ENCODE data around the gene ATAD3C. TPM values are rescaled to one million over a fixed set of nuclear protein-coding genes. Genes with fewer than 3 reads are reported as not detected.
"Not testable (repeated sequence)": the region's sequence is repeated elsewhere in the genome, so short reads cannot be mapped to it uniquely, and the experiment has no call there.

Gene ATAD3C
- total and polyA plus RNA-seq, 2 experiments from 2014 or later, result 0.51 TPM; not detected in 1

- peaks cover 29% of the 10 kb centered on the region for H3F3A ChIP-seq (ENCODE audit: insufficient read depth)
- H3K4me1 ChIP-seq (ENCODE audit: insufficient read depth), result peaks cover 17% of the 10 kb centered on the region
- H3K4me3 ChIP-seq, result peak overlapping the region; percentile 90
- no peaks in the 10 kb centered on the region for H3K9me3 ChIP-seq (ENCODE audit: low read depth)
- 0 out of 2 replicates have a peak, but pooled peaks cover 3% of the 10 kb centered on the region for H4K20me1 ChIP-seq (ENCODE audit: insufficient read depth)
- in situ Hi-C loops (cut with MboI), result no loop called here
- WGBS, 2 experiments (ENCODE audit: low coverage in 1 of 2, low lambda C conversion rate in 2 of 2, missing lambda C conversion rate in 2 of 2), result 41 to 62% methylated on average over 29 to 43 of the region's 43 CpGs
- H3K79me2 ChIP-seq (ENCODE audit: insufficient read depth), result peaks cover 82% of the 10 kb centered on the region
- peak overlapping the region; percentile 82; the same call in 1 of the 2 replicates for H2AFZ ChIP-seq
- peak overlapping the region; percentile 96 for H3K9ac ChIP-seq
- H3K9me2 ChIP-seq (ENCODE audit: insufficient read depth), result no peaks in the 10 kb centered on the region
- peak overlapping the region; percentile 80 for H3K4me2 ChIP-seq (ENCODE audit: unreplicated experiment)
- H3K36me3 ChIP-seq (ENCODE audit: low read depth), result 0 out of 2 replicates have a peak, but pooled peaks cover 5% of the 10 kb centered on the region
- no peaks in the 10 kb centered on the region for H3K27me3 ChIP-seq (replicated peaks; ENCODE audit: insufficient read depth)
- TF ChIP-seq EZH2phosphoT487 (IDR thresholded peaks at IDR 0.05; ENCODE audit: insufficient read depth, low read depth) (no peak), EZH2 (IDR thresholded peaks at IDR 0.05; ENCODE audit: insufficient read depth, poor library complexity, severe bottlenecking) (no peak)
- peak overlapping the region; percentile 70 for H3K27ac ChIP-seq
- DNase-seq, result peak; percentile 30
Measured at GRCh38 chr1:1406101-1406820, 43.2 kb upstream of the ATAD3C start.

DNA sequence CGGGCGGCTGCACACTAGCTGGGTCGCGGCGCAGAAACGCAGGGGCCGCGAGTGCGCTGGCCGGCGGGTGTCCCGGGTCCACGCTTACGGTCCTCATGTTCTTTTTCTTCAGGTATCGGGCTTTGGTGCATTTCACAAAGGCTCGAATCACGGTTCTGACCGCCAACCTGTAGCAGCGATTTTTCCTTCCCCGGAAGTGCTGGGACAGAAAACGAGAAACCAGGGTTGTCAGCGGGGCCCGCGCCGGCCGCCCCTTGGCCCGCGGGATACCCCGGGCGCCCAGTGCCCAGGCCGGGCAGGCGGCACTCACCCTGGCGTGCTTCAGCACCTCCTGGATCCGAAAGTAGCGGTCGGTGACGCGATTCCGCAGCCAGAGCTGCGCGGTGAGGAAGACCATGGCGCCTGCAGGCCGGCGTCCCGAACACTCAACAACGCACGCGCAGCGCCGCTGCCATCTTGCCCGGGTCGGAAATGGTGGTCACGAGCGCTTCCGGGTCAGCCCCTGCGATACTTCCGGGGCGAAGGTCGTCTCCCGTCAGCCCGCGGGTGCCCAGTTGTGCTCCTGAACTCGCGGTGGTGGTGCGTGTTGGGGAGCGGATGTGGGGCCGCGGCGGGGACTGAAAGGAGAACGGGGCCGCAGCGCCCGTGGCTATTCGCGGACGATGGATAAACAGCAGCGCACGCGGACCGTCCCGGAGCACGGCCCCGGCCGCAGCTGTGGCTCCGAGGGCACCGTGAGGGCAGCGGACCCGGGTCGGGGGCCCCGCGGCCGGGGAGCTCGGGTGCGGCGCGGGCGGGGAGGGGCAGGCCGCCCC, 42.5 kb upstream of the ATAD3C start, which contains the start of gene MRPL20:
Gene MRPL20 (minus strand): TSS at position 473 of the 815 bp plus-strand sequence. CDS start 76 bp downstream, at position 397.
- 1% methylated on average over 57 to 92 of the region's 98 CpGs for WGBS, 2 experiments (ENCODE audit: low coverage in 1 of 2, low lambda C conversion rate in 2 of 2, missing lambda C conversion rate in 2 of 2)
- TF ChIP-seq EZH2phosphoT487 (IDR thresholded peaks at IDR 0.05; ENCODE audit: insufficient read depth, low read depth), result no peak
- TF ChIP-seq EZH2 (IDR thresholded peaks at IDR 0.05; ENCODE audit: insufficient read depth, poor library complexity, severe bottlenecking), result no peak
- Histone ChIP-seq H3F3A (ENCODE audit: insufficient read depth) (peaks cover 24% of the 10 kb centered on the region), H3K36me3 (ENCODE audit: low read depth) (0 out of 2 replicates have a peak, but pooled peaks cover 5% of the 10 kb centered on the region), H3K79me2 (ENCODE audit: insufficient read depth) (peaks cover 74% of the 10 kb centered on the region), H3K27me3 (replicated peaks; ENCODE audit: insufficient read depth) (no peaks in the 10 kb centered on the region), H2AFZ (peak within 1 kb of the TSS; percentile 82), H3K4me1 (ENCODE audit: insufficient read depth) (peaks cover 17% of the 10 kb centered on the region), H3K9me2 (ENCODE audit: insufficient read depth) (no peaks in the 10 kb centered on the region), H4K20me1 (ENCODE audit: insufficient read depth) (0 out of 2 replicates have a peak, but pooled peaks cover 3% of the 10 kb centered on the region), H3K4me2 (ENCODE audit: unreplicated experiment) (peak within 1 kb of the TSS; percentile 80), H3K4me3 (peak within 1 kb of the TSS; percentile 90), H3K9me3 (ENCODE audit: low read depth) (no peaks in the 10 kb centered on the region), H3K9ac (peak within 1 kb of the TSS; percentile 96), H3K27ac (peak within 1 kb of the TSS; percentile 70)
- in situ Hi-C loops (cut with MboI), result no loop called here
- peak; percentile 97 for DNase-seq

- H3K79me2 ChIP-seq (ENCODE audit: insufficient read depth), result peaks cover 67% of the 10 kb centered on the region
- no peaks in the 10 kb centered on the region for H3K9me2 ChIP-seq (ENCODE audit: insufficient read depth)
- DNase-seq, result peak; percentile 76
- peak overlapping the region; percentile 80 for H3K4me2 ChIP-seq (ENCODE audit: unreplicated experiment)
- 11 to 14% methylated on average over 35 to 41 of the region's 41 CpGs for WGBS, 2 experiments (ENCODE audit: low coverage in 1 of 2, low lambda C conversion rate in 2 of 2, missing lambda C conversion rate in 2 of 2)
- no peaks in the 10 kb centered on the region for H3K9me3 ChIP-seq (ENCODE audit: low read depth)
- peaks cover 17% of the 10 kb centered on the region for H3F3A ChIP-seq (ENCODE audit: insufficient read depth)
- H3K9ac ChIP-seq, result peak overlapping the region; percentile 96
- peak overlapping the region; percentile 70 for H3K27ac ChIP-seq
- in situ Hi-C loops (cut with MboI), result no loop called here
- peaks cover 17% of the 10 kb centered on the region for H3K4me1 ChIP-seq (ENCODE audit: insufficient read depth)
- TF ChIP-seq EZH2 (IDR thresholded peaks at IDR 0.05; ENCODE audit: insufficient read depth, poor library complexity, severe bottlenecking) (no peak), EZH2phosphoT487 (IDR thresholded peaks at IDR 0.05; ENCODE audit: insufficient read depth, low read depth) (no peak)
- H3K36me3 ChIP-seq (ENCODE audit: low read depth), result 0 out of 2 replicates have a peak, but pooled peaks cover 5% of the 10 kb centered on the region
- H3K4me3 ChIP-seq, result peak overlapping the region; percentile 90
- H4K20me1 ChIP-seq (ENCODE audit: insufficient read depth), result 0 out of 2 replicates have a peak, but pooled peaks cover 3% of the 10 kb centered on the region
- peak overlapping the region; percentile 82 for H2AFZ ChIP-seq
- no peaks in the 10 kb centered on the region for H3K27me3 ChIP-seq (replicated peaks; ENCODE audit: insufficient read depth)
Measured at GRCh38 chr1:1407636-1408318, 41.7 kb upstream of the ATAD3C start.

- 73 to 80% methylated on average over 8 of the region's 8 CpGs for WGBS, 2 experiments (ENCODE audit: low coverage in 1 of 2, low lambda C conversion rate in 2 of 2, missing lambda C conversion rate in 2 of 2)
- H3F3A ChIP-seq (ENCODE audit: insufficient read depth); H3K9me3 ChIP-seq (ENCODE audit: low read depth); H4K20me1 ChIP-seq (ENCODE audit: insufficient read depth); in situ Hi-C loops (cut with MboI); DNase-seq; H3K9ac ChIP-seq; H2AFZ ChIP-seq; H3K4me2 ChIP-seq (ENCODE audit: unreplicated experiment); H3K36me3 ChIP-seq (ENCODE audit: low read depth); H3K9me2 ChIP-seq (ENCODE audit: insufficient read depth); H3K27me3 ChIP-seq (replicated peaks; ENCODE audit: insufficient read depth); H3K27ac ChIP-seq; H3K4me3 ChIP-seq: not testable (repeated sequence)
- peaks cover 43% of the 10 kb centered on the region for H3K79me2 ChIP-seq (ENCODE audit: insufficient read depth)
- H3K4me1 ChIP-seq (ENCODE audit: insufficient read depth), result peaks cover 17% of the 10 kb centered on the region
Measured at GRCh38 chr1:1410238-1410637, 39.3 kb upstream of the ATAD3C start.

All from GM23248 (cell line).